HepG2 (cell line): ENCODE data around the gene MAPK13. TPM values are rescaled to one million over a fixed set of nuclear protein-coding genes. Genes with fewer than 3 reads are reported as not detected.

Source experiments
- ASH2L ChIP-seq: fragments of 300-600, 200-600 bp; sonication (generic); IDR thresholded peaks from 2 replicates; pipeline ENCODE4 v1.7.0; 2017; ENCODE audit warnings: low read depth, mild to moderate bottlenecking, moderate library complexity, mixed read lengths, low read length; ENCODE audit not compliant: insufficient read length
- CBX2 ChIP-seq, 2 experiments: fragments of 200-600 bp in 1 of 2; sonication (generic); formaldehyde crosslinking in 1 of 2; IDR thresholded peaks; 2 replicates each; pipeline versions ENCODE4 v1.7.0 to v1.8.1; 2018 to 2022; ENCODE audit warnings: low read depth in 2 of 2, low read length in 1 of 2, mild to moderate bottlenecking in 1 of 2, missing genetic modification reagents in 1 of 2
- DPF2 ChIP-seq: sonication (generic); formaldehyde crosslinking; IDR thresholded peaks from 2 replicates; pipeline ENCODE4 v1.4.0; 2020; ENCODE audit warnings: mild to moderate bottlenecking, low read depth, missing genetic modification reagents, borderline replicate concordance
- EEA1 ChIP-seq: sonication (generic); formaldehyde crosslinking; IDR thresholded peaks from 2 replicates; pipeline ENCODE4 v1.5.1; 2020; ENCODE audit warnings: mild to moderate bottlenecking, missing genetic modification reagents, borderline replicate concordance
- GPBP1L1 ChIP-seq: sonication (generic); formaldehyde crosslinking; IDR thresholded peaks from 2 replicates; pipeline ENCODE4 v1.5.0; 2020; ENCODE audit warnings: mild to moderate bottlenecking, missing genetic modification reagents
- MNT ChIP-seq: fragments of 450-650 bp; IDR thresholded peaks from 2 replicates; pipeline ENCODE4 v1.6.1; 2016
- PHF21A ChIP-seq: sonication (generic); formaldehyde crosslinking; IDR thresholded peaks from 2 replicates; pipeline ENCODE4 v1.5.0; 2020; ENCODE audit warnings: mild to moderate bottlenecking, missing genetic modification reagents
- PREB ChIP-seq: sonication (generic); formaldehyde crosslinking; IDR thresholded peaks from 2 replicates; pipeline ENCODE4 v1.4.0; 2020; ENCODE audit warnings: missing genetic modification reagents
- RARA ChIP-seq: IDR thresholded peaks from 2 replicates; pipeline ENCODE4 v1.6.1; 2016; ENCODE audit warnings: missing genetic modification reagents, missing compliant biosample characterization
- RORA ChIP-seq: sonication (generic); formaldehyde crosslinking; IDR thresholded peaks from 2 replicates; pipeline ENCODE4 v1.5.0; 2020; ENCODE audit warnings: mild to moderate bottlenecking, missing genetic modification reagents, moderate library complexity
- WIZ ChIP-seq: sonication (generic); formaldehyde crosslinking; IDR thresholded peaks from 2 replicates; pipeline ENCODE4 v1.5.1; 2020; ENCODE audit warnings: mild to moderate bottlenecking, missing genetic modification reagents
- ZFP82 ChIP-seq: sonication (generic); formaldehyde crosslinking; IDR thresholded peaks from 2 replicates; pipeline ENCODE4 v1.5.1; 2020; ENCODE audit warnings: mild to moderate bottlenecking, missing genetic modification reagents, borderline replicate concordance
- ZNF12 ChIP-seq: sonication (generic); formaldehyde crosslinking; IDR thresholded peaks from 2 replicates; pipeline ENCODE4 v1.5.0; 2020; ENCODE audit warnings: missing genetic modification reagents
- ZNF263 ChIP-seq: sonication (generic); formaldehyde crosslinking; IDR thresholded peaks from 2 replicates; pipeline ENCODE4 v1.4.0; 2020; ENCODE audit warnings: missing genetic modification reagents
- ZNF512B ChIP-seq: sonication (generic); formaldehyde crosslinking; IDR thresholded peaks from 2 replicates; pipeline ENCODE4 v1.5.1; 2020; ENCODE audit warnings: missing genetic modification reagents, mild to moderate bottlenecking, borderline replicate concordance
- ZNF598 ChIP-seq: sonication (generic); formaldehyde crosslinking; IDR thresholded peaks from 2 replicates; pipeline ENCODE4 v1.5.1; 2020; ENCODE audit warnings: mild to moderate bottlenecking, missing genetic modification reagents, borderline replicate concordance
- ZNF761 ChIP-seq: sonication (generic); formaldehyde crosslinking; conservative IDR thresholded peaks from 2 replicates; pipeline ENCODE4 v1.4.0; 2020; ENCODE audit warnings: mild to moderate bottlenecking, missing genetic modification reagents
- ZNF770 ChIP-seq: sonication (generic); formaldehyde crosslinking; IDR thresholded peaks from 2 replicates; pipeline ENCODE4 v1.5.0; 2020; ENCODE audit warnings: mild to moderate bottlenecking, missing genetic modification reagents
- polyA plus RNA-seq, 8 experiments: library from polyadenylated mRNA; depleted of rRNA in 3 of 8; stranded (reverse) in 7 of 8; unstranded in 1 of 8; fragments of >200 nt; fragmentation: Illumina TruSeq in 4 of 8; extraction: Trizol in 4 of 8; gene quantifications; 2 replicates each; pipeline versions ENCODE4 v1.2.1 to v1.2.3, GENCODE V29; 2011 to 2016; ENCODE audit warnings: low read depth in 4 of 8, missing spikeins in 1 of 8, mixed read lengths in 1 of 8; ENCODE audit not compliant: insufficient read depth in 1 of 8
- total RNA-seq, 5 experiments: library from RNA; depleted of rRNA; stranded (reverse); fragments of >200 nt; fragmentation: Illumina TruSeq; extraction: Trizol; gene quantifications; 2 replicates each; pipeline ENCODE4 v1.2.3, GENCODE V29; 2016; ENCODE audit warnings: low read depth in 1 of 5

MAPK13 gene
- total and polyA plus RNA-seq, 2 of the 13 experiments (the other 11 are each of a cell fraction or from before 2014, with no cell fraction given): 12.7 to 43.4 TPM

- TF ChIP-seq RORA (CRISPR knock-in tag): no peak
- no peak for TF ChIP-seq ZNF512B (CRISPR knock-in tag)
- TF ChIP-seq ZFP82: no peak
- 0 out of 2 replicates have a peak, but pooled peaks have one; percentile 0 for TF ChIP-seq PHF21A
- TF ChIP-seq GPBP1L1: no peak
- TF ChIP-seq ZNF263 (CRISPR knock-in tag): peak; percentile 71
- TF ChIP-seq CBX2 (IDR thresholded peaks at IDR 0.05; ENCODE audit: low read depth, low read length): no peak
- TF ChIP-seq CBX2 (CRISPR knock-in tag; IDR thresholded peaks at IDR 0.05; ENCODE audit: low read depth): no peak
- TF ChIP-seq ZNF598 (CRISPR knock-in tag): 0 out of 2 replicates have a peak, but pooled peaks have one; percentile 37
- no peak for TF ChIP-seq PREB
- TF ChIP-seq RARA (CRISPR knock-in tag): no peak
- TF ChIP-seq ASH2L: no peak
- no peak for TF ChIP-seq MNT
- no peak for TF ChIP-seq EEA1 (CRISPR knock-in tag)
- TF ChIP-seq ZNF12 (CRISPR knock-in tag): no peak; the same call in 1 of the 2 replicates
- 0 out of 2 replicates have a peak, but pooled peaks have one; percentile 3 for TF ChIP-seq DPF2 (CRISPR knock-in tag)
- no peak for TF ChIP-seq ZNF770 (CRISPR knock-in tag)
- no peak for TF ChIP-seq ZNF761 (CRISPR knock-in tag)
- TF ChIP-seq WIZ (CRISPR knock-in tag): no peak
Measured at GRCh38 chr6:36122495-36123269, 7.6 kb upstream of the MAPK13 start (continued).
